PC-3 (cell line): Measurements from ENCODE around the gene LEF1. TPM values are rescaled to one million over a fixed set of nuclear protein-coding genes. Genes with fewer than 3 reads are reported as not detected.
A peak's percentile ranks its signal among the peaks of the same experiment; 100 is the strongest.

ENCODE experiments used
- ATAC-seq: fragments of 200-7000 bp; cut with Tn5 transposase; 2 replicates; pipeline ENCODE4 v1.9.1; 2020; ENCODE audit warnings: mild to moderate bottlenecking, moderate library complexity
- BruUV-seq: library from RNA; stranded (reverse); fragments of 400-500 nt; replicated peaks from 2 replicates; lab custom pipeline; 2021; lab: Mats Ljungman, UMichigan
- CTCF ChIA-PET: fragments of 300-600 bp; sonication (Branson Sonifier 250); formaldehyde crosslinking; loops from one replicate; lab custom pipeline; 2022; ENCODE audit warnings: antibody characterized with exemption; lab: Charles Lee
- POLR2A ChIA-PET: fragments of 300-600 bp; sonication (Branson Sonifier 250); formaldehyde crosslinking; loops from one replicate; lab custom pipeline; 2022; ENCODE audit warnings: antibody characterized with exemption; ENCODE audit not compliant: unreplicated experiment; lab: Charles Lee
- DNase-seq: peaks from one replicate; pipeline ENCODE4 v3.0.0-alpha.2; 2015
- H2AFZ ChIP-seq: fragments of 300-600 bp; sonication (generic); 2 replicates; pipeline ENCODE4 v1.6.0; 2016; ENCODE audit warnings: antibody characterized with exemption, low read length
- H3F3A ChIP-seq: fragments of 300-600 bp; sonication (generic); one replicate; pipeline ENCODE4 v1.6.0; 2017; ENCODE audit warnings: antibody characterized with exemption, low read length, control low read depth, mild to moderate bottlenecking; ENCODE audit not compliant: unreplicated experiment
- H3K27ac ChIP-seq: fragments of 300-600 bp; sonication (generic); 2 replicates; pipeline ENCODE4 v1.5.1; 2016; ENCODE audit warnings: mild to moderate bottlenecking, low read length
- H3K27me3 ChIP-seq: fragments of 300-600 bp; sonication (generic); 2 replicates; pipeline ENCODE4 v1.6.1; 2016; ENCODE audit warnings: low read length, mixed read lengths
- H3K36me3 ChIP-seq: fragments of 300-600 bp; sonication (generic); 2 replicates; pipeline ENCODE4 v1.6.1; 2016; ENCODE audit warnings: low read depth, mixed run types, low read length, mixed read lengths
- H3K4me1 ChIP-seq: fragments of 300-600 bp; sonication (generic); 2 replicates; pipeline ENCODE4 v1.5.1; 2016; ENCODE audit warnings: low read length; ENCODE audit not compliant: insufficient read depth
- H3K4me2 ChIP-seq: fragments of 300-600 bp; sonication (generic); 2 replicates; pipeline ENCODE4 v1.6.0; 2016; ENCODE audit warnings: low read length
- H3K4me3 ChIP-seq: fragments of 300-600 bp; sonication (generic); 2 replicates; pipeline ENCODE4 v1.5.1; 2016; ENCODE audit warnings: mild to moderate bottlenecking, low read length, mixed read lengths
- H3K79me2 ChIP-seq: fragments of 300-600 bp; sonication (generic); 2 replicates; pipeline ENCODE4 v1.6.1; 2017; ENCODE audit warnings: low read length, mixed read lengths
- H3K9ac ChIP-seq: fragments of 300-600 bp; sonication (generic); 2 replicates; pipeline ENCODE4 v1.6.0; 2016; ENCODE audit warnings: mild to moderate bottlenecking, low read length
- H3K9me2 ChIP-seq: fragments of 300-600 bp; sonication (generic); replicated peaks from 2 replicates; pipeline ENCODE4 v1.6.1; 2016; ENCODE audit warnings: mixed run types, low read length, mixed read lengths
- H3K9me3 ChIP-seq: fragments of 300-600 bp; sonication (generic); 2 replicates; pipeline ENCODE4 v1.6.1; 2016; ENCODE audit warnings: low read length, mixed read lengths
- H4K20me1 ChIP-seq: fragments of 300-600 bp; sonication (generic); 2 replicates; pipeline ENCODE4 v1.6.1; 2016; ENCODE audit warnings: low read length, mixed read lengths
- EZH2 ChIP-seq: fragments of 300-600 bp; sonication (generic); IDR thresholded peaks from one replicate; pipeline ENCODE4 v1.6.1; 2017; ENCODE audit warnings: antibody characterized with exemption, mild to moderate bottlenecking, low read length; ENCODE audit not compliant: unreplicated experiment
- EZH2phosphoT487 ChIP-seq: fragments of 300-600 bp; sonication (generic); IDR thresholded peaks from 2 replicates; pipeline ENCODE4 v1.6.1; 2018; ENCODE audit warnings: mild to moderate bottlenecking, antibody characterized with exemption, low read length, borderline replicate concordance
- intact Hi-C: fragments of 100-400 bp; cut with micrococcal nuclease; formaldehyde crosslinking; loops from 2 replicates; pipeline ENCODE4 v1.9.0; 2023
- total RNA-seq: library from RNA; depleted of rRNA; stranded (reverse); fragments of >200 nt; gene quantifications from 2 replicates; pipeline ENCODE4 v1.2.3, GENCODE V29; 2014
- TF ChIP-seq, protein P1 (sequence below): fragments of 300-600 bp; sonication (generic); conservative IDR thresholded peaks from 2 replicates; pipeline ENCODE4 v1.5.1; 2017; ENCODE audit warnings: antibody characterized with exemption, low read depth, mild to moderate bottlenecking, low read length

Gene LEF1
- total RNA-seq, 1 experiment from 2014 or later, result 2.4 TPM

DNA sequence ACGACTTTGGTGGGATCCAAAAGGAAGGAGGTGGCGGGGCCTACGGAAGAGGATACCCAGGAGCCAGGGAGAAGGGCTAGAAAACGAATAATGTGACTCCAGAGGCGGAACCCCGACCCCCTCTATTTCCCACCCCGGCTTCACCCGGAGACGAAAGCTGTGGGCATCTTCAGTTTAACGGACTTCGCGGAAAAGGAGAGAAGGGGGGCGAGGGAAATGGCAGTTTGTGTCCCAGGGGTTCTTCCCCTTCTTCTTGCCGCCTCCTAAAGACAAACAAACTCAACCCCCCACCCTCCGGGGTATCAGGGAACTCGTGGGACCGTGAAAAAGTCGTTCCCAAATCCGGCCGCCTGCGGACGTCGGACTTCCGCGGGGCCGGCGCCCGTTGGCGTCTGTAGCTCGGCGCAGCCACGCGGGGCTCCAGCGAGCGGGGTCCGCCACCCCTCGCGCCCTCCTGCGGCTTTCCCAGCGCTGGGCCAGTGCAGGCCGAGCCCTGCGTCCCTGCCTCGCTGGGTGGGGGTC, 3.6 kb upstream of the LEF1 start:
- no peaks in the 10 kb centered on the region for H3F3A ChIP-seq
- H3K27me3 ChIP-seq, result peaks cover 48% of the 10 kb centered on the region
- CTCF ChIA-PET, result no interaction called here
- no peaks in the 10 kb centered on the region for H3K36me3 ChIP-seq
- H3K9me2 ChIP-seq, result no peaks in the 10 kb centered on the region
- peak overlapping the region; percentile 75; the same call in 1 of the 2 replicates for H2AFZ ChIP-seq
- H4K20me1 ChIP-seq, result no peaks in the 10 kb centered on the region
- intact Hi-C loops, result no loop called here
- H3K27ac ChIP-seq, result no peak overlapping the region
- no peaks in the 10 kb centered on the region for H3K4me1 ChIP-seq
- H3K9ac ChIP-seq, result no peak overlapping the region
- peak overlapping the region; percentile 66; the same call in 1 of the 2 replicates for H3K4me3 ChIP-seq
- peak overlapping the region; percentile 80 for H3K4me2 ChIP-seq
- no TSS peak for BruUV-seq
- ATAC-seq (peak; percentile 19), DNase-seq (no peak)
- POLR2A ChIA-PET, result no interaction called here
- no peaks in the 10 kb centered on the region for H3K79me2 ChIP-seq
- TF ChIP-seq, protein P1, sequence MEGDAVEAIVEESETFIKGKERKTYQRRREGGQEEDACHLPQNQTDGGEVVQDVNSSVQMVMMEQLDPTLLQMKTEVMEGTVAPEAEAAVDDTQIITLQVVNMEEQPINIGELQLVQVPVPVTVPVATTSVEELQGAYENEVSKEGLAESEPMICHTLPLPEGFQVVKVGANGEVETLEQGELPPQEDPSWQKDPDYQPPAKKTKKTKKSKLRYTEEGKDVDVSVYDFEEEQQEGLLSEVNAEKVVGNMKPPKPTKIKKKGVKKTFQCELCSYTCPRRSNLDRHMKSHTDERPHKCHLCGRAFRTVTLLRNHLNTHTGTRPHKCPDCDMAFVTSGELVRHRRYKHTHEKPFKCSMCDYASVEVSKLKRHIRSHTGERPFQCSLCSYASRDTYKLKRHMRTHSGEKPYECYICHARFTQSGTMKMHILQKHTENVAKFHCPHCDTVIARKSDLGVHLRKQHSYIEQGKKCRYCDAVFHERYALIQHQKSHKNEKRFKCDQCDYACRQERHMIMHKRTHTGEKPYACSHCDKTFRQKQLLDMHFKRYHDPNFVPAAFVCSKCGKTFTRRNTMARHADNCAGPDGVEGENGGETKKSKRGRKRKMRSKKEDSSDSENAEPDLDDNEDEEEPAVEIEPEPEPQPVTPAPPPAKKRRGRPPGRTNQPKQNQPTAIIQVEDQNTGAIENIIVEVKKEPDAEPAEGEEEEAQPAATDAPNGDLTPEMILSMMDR, result no peak
- no peak for TF ChIP-seq EZH2
- no peak for TF ChIP-seq EZH2phosphoT487
- no peaks in the 10 kb centered on the region for H3K9me3 ChIP-seq

DNA sequence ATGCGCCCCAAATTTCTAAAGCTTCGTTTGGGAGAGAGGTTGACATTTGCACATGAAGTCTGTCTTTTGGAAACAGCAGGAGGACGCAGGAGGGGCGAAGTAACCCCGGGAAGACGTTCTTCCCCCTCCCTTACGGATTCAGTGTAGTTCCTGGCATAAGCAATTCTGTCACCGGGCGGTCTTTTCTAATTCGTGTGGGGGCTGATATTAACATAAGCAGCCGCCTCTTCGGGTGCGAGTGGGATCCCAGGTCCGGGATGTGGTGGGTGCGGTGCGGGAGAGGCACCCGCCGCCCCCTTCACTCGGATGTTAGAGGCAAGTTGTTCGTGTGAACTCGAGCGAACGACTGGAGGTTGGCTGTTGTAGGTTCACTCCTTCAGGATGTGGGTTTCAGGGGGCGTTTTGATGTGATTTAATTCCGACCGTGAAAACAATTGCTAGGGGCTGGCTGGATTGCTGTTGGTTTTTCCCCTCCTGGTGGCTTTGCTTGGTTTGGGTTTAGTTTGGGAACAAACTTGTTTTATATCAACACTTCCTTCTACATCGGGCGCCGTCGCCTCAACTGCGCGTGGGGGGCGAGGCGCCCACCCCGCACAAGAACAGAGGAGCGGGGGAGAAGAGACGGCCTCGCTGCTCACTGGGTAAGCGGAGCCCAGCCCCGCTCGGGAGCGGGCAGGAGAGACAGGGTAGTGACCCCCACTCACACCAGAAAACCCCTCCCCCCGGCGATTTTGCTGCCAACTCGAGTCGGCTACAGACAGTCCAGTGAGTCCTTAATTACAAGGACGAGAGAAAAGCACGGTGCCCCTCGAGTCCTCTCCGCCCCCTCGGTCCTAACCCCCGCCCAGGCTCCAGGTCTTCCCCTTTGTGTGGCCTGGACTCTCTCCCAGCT, 2.9 kb upstream of the LEF1 start:
- Histone ChIP-seq H3K36me3 (no peaks in the 10 kb centered on the region), H3K79me2 (no peaks in the 10 kb centered on the region), H3K27me3 (peaks cover 55% of the 10 kb centered on the region), H3K27ac (no peak overlapping the region), H3K4me2 (no peak overlapping the region), H3K4me1 (no peaks in the 10 kb centered on the region), H3K9me2 (no peaks in the 10 kb centered on the region), H3K4me3 (no peak overlapping the region), H3K9me3 (no peaks in the 10 kb centered on the region), H2AFZ (no peak overlapping the region), H3K9ac (no peak overlapping the region), H3F3A (no peaks in the 10 kb centered on the region), H4K20me1 (no peaks in the 10 kb centered on the region)
- DNase-seq (no peak), ATAC-seq (no peak)
- BruUV-seq, result no TSS peak
- TF ChIP-seq EZH2 (no peak), EZH2phosphoT487 (no peak)
- TF ChIP-seq, protein P1, result no peak
- CTCF ChIA-PET, result no interaction called here
- POLR2A ChIA-PET, result no interaction called here
- intact Hi-C loops, result no loop called here

DNA sequence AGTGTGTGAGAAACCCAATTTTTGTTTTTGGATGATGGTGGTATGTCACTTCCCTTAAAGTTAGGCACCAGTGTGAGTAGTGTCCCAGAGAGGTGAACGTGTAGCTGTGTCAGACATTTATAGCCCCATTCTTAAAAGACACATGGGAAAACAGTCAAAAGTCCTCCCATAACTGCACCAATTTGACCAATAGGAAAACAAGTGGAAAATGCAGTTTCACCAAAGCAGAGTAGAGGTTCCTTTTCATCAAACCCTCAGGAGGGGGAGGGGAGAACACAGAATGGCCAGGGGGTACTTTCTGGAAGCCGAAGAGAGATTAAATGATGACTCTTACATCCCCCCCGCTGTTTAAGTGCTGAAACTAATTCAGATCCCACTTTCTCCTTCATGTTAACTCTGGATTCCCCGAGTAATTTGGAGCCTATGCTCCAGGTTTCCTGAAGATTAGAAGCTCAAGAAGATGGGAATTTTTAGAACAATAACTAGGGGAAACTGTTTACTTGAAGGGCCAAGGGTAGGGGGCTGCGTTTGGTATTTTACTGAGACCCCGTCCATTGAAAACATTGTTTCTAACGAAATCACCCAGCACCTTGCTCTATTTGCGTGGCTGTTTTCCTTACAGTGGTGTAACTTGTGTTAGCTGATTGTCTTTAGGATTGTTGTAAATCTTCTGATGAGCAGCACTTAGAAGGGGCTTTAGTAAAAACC, 2.1 kb upstream of the LEF1 start:
- H3K4me3 ChIP-seq, result no peak overlapping the region
- ChIA-PET POLR2A (no interaction called here), CTCF (no interaction called here)
- H4K20me1 ChIP-seq, result no peaks in the 10 kb centered on the region
- no peaks in the 10 kb centered on the region for H3K9me3 ChIP-seq
- H3F3A ChIP-seq, result no peaks in the 10 kb centered on the region
- H3K79me2 ChIP-seq, result no peaks in the 10 kb centered on the region
- H2AFZ ChIP-seq, result no peak overlapping the region
- DNase-seq (no peak), ATAC-seq (no peak)
- no peak overlapping the region for H3K4me2 ChIP-seq
- peaks cover 63% of the 10 kb centered on the region for H3K27me3 ChIP-seq
- no peak overlapping the region for H3K27ac ChIP-seq
- no peak overlapping the region for H3K9ac ChIP-seq
- H3K9me2 ChIP-seq, result no peaks in the 10 kb centered on the region
- no peaks in the 10 kb centered on the region for H3K4me1 ChIP-seq
- BruUV-seq, result no TSS peak
- intact Hi-C loops, result no loop called here
- TF ChIP-seq, protein P1, result no peak
- no peak for TF ChIP-seq EZH2
- no peak for TF ChIP-seq EZH2phosphoT487
- no peaks in the 10 kb centered on the region for H3K36me3 ChIP-seq
